Measurements from ENCODE around the gene ATP5MG.

ATP5MG gene

GRCh38 chr11:118441770-118442275 is 40.4 kb downstream of the ATP5MG start:
- DNase-seq (ENCODE audit: low read depth in 3 of 3): no peak

- no peak for DNase-seq (ENCODE audit: low read depth in 3 of 3)
Observed at GRCh38 chr11:118442301-118442700, 40.9 kb downstream of the ATP5MG start.

- DNase-seq (ENCODE audit: low read depth in 3 of 3): no peak
Observed at GRCh38 chr11:118442908-118443589, 41.6 kb downstream of the ATP5MG start.

- no peak for DNase-seq (ENCODE audit: low read depth in 3 of 3)
Observed at GRCh38 chr11:118443590-118444218, 42.3 kb downstream of the ATP5MG start.

DNA sequence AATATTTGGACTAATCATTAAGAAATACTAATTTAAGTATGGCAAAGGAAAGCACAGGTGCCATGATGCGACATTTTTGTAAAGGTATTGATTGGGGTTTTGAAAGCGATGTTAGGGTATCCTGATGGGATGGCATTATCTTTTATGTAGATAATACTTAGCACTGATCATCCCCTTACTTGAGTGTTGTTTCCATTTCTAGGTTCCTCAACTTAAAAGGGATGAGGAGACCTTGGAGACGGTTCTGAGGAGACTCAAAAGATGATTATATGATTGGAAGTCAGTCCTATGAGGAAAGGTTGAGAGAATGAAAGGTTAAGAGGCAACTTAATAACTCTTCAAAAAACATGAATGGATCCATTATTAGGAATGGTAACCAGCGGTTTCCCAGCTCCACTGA is 46.0 kb downstream of the ATP5MG start:
- DNase-seq (ENCODE audit: low read depth in 3 of 3): no peak

GRCh38 chr11:118448294-118448693 is 46.9 kb downstream of the ATP5MG start:
- DNase-seq (ENCODE audit: low read depth in 3 of 3): no peak

- DNase-seq (ENCODE audit: low read depth in 3 of 3): no peak
Observed at GRCh38 chr11:118449316-118449918, 48.0 kb downstream of the ATP5MG start.

DNA sequence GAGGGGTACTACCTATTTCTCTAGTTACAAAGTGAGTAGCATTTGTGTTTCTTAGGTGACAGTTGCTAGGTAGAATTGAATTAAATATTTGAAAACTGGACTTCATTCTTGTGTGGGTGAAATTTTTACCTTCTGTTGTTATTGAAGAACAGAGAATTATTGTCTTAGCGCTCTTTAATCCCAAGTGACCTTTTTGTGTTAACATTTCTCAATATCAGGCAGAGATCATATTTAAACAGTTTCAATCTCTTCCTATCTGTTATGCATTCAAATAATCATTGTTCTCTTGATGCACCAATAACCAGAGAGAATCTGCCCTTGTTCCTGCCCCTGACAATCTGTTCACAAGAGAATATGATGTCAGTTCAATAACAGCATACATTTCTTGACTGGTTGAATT is 49.0 kb downstream of the ATP5MG start:
- DNase-seq (ENCODE audit: low read depth in 3 of 3): no peak
